Adrenal gland (tissue), 5 donors: ENCODE measurements around the gene RTL10.

Experiments used
- CTCF ChIP-seq, 6 experiments: fragments of 450-650 bp in 4 of 6; fragments of 200-600 bp in 2 of 6; sonication (generic) in 1 of 6; IDR thresholded peaks; 1 replicate in 5 of 6; 2 replicates in 1 of 6; pipeline versions ENCODE4 v1.5.1 to v1.8.0; 2016 to 2021; ENCODE audit warnings: antibody characterized with exemption in 6 of 6, mild to moderate bottlenecking in 2 of 6, moderate library complexity in 1 of 6
- POLR2A ChIP-seq, 2 donors: fragments of 450-650 bp; IDR thresholded peaks; one replicate each; pipeline ENCODE4 v1.6.1; 2017; ENCODE audit warnings: antibody characterized with exemption in 2 of 2, mild to moderate bottlenecking in 2 of 2, moderate library complexity in 1 of 2
- donor health status: DM: no; HTN: no; CAD: no.

- no peak for TF ChIP-seq CTCF (IDR thresholded peaks at IDR 0.05)
- TF ChIP-seq POLR2A (IDR thresholded peaks at IDR 0.05) = no peak
Observed at GRCh38 chr22:19903031-19903430, 48.4 kb upstream of the RTL10 start.
